DMS153 (cell line): Measurements from ENCODE around the gene ANGEL2.
"Not testable (repeated sequence)": the region's sequence is repeated elsewhere in the genome, so short reads cannot be mapped to it uniquely, and the experiment has no call there.

Experiments
- DNase-seq: peaks from one replicate; lab custom pipeline; 2025; lab: John Stamatoyannopoulos, UW

Gene ANGEL2

GRCh38 chr1:212975111-212975918 lies 40.4 kb downstream of the ANGEL2 start:
- DNase-seq, result no peak

- no peak for DNase-seq
Measured at GRCh38 chr1:212974711-212975110, 41.0 kb downstream of the ANGEL2 start.

- no peak for DNase-seq
Measured at GRCh38 chr1:212973899-212974298, 41.8 kb downstream of the ANGEL2 start.

DNA sequence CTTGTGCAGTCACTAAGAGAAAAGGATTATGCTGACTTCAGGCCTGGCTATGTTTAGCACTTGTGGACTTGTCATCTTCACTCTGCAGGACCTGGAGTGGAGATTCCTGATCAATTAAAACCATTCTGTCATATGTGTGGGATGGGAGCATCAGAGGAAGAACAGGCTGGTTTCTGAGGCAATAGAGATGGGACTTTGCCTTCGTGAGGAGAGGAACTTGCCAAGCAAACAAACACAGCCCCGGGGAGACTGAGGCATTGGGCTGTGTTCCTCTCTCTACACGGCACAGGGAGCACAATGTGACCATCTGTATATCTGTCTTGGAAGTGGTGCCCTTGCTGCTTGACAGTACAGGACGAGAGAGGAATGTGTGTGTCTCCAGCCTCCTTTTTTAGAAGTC lies 42.2 kb downstream of the ANGEL2 start:
- DNase-seq, result no peak

DNA sequence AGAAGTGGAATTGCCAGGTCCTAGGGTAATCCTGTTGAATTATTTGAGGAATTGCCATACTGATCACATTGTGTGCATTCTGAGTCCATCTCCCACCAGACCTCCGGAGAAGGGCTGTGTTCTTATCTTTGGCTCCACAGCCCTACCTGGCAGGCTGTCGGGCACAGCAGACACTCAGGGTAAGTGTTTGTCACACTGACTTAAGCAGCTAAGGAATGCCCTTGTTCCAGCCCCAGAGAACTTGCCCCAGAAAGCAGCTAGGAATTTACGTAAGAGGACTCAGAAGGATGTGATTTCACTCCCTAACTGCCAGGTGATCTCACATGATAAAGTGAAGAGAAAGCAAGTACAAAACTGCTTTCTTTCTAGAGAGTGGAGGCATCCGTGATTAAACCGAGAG lies 44.4 kb downstream of the ANGEL2 start:
- no peak for DNase-seq

GRCh38 chr1:212970085-212970484 lies 45.6 kb downstream of the ANGEL2 start:
- DNase-seq, result no peak

- no peak for DNase-seq
Measured at GRCh38 chr1:212968368-212968863, 47.3 kb downstream of the ANGEL2 start.

GRCh38 chr1:212967801-212968200 lies 47.9 kb downstream of the ANGEL2 start:
- no peak for DNase-seq

DNA sequence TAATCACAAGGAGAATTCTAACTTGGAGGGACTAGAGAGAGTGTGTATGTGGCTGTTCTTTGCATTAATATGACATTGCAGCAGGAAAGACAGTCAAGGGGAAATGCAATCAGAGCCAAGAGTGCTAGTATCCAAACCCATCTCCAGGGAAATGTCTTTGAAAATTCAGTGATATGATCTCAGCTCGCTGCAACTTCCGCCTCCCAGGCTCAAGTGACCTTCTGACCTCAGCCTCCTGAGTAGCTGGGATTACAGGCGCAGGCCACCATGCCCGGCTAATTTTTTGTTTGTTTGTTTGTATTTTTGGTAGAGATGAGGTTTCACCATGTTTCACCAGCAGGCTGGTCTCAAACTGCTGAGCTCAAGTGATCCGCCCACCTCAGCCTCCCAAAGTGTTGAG lies 49.1 kb downstream of the ANGEL2 start:
- no peak for DNase-seq

GRCh38 chr1:212964993-212965392 lies 50.7 kb downstream of the ANGEL2 start:
- not testable (repeated sequence) for DNase-seq

DNA sequence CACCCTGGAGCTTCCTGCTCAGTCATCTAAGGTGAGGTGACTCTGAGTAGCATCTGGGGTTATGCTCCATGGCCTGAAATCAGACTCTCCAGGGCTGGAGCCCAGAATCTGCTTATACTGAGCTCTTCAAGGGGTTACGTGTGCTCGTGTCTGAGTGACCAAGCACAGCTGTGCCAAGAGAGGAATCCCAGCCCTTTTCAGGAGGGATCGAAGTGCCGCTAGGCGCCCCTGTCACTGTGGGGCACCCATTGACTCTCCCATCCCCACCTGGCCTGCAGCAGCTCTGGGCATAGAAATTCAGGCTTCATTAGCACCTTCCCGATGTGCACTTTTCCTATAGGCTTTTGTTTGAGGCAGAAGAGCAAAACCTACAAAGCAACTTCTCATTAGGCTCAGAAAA lies 51.6 kb downstream of the ANGEL2 start:
- DNase-seq, result no peak

DNA sequence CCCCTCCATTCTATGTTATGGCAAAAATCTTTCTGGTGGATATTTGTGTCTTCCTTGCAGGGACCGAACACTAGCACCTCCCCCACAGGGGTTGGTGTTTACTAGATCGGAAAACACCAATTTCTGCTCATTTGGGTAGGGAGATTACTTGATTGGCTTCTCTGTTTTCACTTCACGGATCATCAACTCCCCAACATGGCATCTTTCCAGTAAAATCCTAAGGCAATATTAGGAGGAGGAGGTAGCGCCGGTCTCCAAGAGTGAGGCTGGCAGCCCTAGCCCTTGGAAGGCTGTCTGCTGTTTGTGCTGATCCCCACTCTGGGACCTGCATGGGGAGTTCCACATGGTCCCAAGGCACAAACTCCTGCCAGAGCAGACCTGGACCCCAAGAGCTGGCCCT lies 53.2 kb downstream of the ANGEL2 start:
- no peak for DNase-seq

DNA sequence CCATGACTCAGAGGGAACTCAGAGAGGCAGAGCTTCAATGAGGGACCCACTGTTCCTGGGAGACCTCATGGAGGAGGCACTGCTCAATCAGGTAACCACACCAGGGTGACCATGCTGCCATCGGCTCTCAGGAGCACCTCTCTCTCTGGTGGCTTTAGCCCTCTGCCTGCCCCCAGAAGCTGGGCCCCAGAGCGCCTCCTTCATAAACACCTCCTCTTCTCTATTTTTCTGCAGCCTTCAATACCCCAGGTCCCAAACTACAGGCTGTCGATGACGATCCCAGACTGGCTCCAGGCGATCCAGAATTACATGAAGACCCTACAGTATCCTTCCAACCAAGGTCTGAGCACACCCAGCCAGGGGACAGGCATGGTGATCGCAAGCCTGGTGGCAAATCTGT lies 54.7 kb downstream of the ANGEL2 start:
- DNase-seq, result no peak

DNA sequence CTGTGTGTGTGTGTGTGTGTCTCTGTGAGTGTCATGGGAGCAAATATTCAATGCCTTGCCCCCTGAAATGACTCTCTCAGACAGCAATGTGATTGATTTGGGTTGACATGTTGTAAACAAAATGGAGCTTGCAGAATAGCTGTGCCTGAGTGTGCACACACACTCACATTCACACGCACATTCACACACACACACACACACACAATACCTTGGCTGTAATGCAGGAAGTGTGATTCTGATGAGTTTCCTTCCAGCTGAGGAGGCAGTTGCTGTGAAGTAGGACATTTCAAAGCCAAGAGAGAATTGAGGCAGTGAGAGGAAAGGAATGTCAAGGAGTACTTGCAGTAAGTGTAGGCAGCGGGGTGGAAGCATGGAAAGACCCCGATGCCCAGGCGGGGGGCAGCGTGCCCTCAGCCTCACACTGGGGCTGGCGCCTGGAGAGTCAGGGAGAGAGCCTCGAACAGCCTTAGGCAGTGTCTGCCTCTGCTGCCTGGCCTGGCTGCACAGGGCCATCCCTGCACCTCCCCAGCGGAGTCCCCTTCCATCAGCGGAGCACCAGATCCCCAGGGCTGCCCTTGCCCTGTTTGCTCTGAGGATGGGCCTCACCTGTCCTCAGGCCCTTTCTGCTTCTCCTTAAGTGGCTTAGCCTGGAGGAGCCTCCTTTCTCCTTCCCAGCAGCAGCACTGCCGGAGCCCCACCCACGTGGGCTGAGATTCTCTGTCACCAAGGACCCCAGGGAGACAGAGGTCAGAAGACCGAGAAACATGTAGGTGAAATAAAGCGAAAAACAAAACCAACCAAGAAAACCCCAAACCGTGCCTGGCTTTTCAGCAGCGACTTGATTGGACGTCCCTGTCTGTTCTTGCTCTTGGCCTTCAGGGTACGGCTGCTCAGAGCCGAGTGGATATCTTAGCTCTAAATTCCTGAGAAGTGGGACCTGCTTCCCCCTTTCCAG lies 56.1 kb downstream of the ANGEL2 start:
- DNase-seq, result no peak

DNA sequence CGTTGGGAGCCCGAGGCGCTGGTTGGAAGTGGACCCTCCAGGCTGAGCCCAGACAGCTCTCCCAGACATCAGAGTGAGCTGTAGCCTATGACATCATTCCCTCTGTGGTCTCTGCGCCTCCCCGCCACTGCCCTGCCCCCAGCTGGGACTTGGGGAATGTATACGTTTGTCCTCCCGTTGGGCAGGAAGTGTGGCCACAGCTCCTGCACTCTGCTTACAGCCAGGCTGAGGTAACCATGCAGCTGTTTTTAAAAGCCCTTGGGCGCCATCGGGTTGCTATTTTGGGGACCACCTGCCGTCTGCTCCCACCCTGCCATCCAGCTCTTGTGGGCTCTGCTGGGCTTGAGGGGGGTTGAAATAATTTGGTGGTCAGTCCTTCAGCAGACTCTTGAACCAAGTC lies 57.5 kb downstream of the ANGEL2 start:
- DNase-seq, result no peak

DNA sequence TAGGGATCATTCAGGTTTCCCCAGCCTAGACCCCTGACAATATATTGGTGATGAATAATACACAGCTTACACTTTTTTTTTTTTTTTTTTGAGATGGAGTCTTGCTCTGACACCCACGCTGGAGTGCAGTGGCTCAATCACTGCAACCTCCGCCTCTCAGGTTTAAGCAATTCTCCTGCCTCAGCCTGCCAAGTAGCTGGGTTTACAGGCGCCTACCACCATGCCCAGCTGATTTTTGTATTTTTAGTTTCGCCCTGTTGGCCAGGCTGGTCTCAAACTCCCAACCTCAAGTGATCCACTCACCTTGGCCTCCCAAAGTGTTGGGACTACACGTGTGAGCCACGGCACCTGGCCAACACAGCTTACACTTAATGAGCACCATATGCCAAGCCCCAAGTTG lies 58.1 kb downstream of the ANGEL2 start:
- DNase-seq, result no peak

- no peak for DNase-seq
Measured at GRCh38 chr1:212955961-212956620, 59.6 kb downstream of the ANGEL2 start.

DNA sequence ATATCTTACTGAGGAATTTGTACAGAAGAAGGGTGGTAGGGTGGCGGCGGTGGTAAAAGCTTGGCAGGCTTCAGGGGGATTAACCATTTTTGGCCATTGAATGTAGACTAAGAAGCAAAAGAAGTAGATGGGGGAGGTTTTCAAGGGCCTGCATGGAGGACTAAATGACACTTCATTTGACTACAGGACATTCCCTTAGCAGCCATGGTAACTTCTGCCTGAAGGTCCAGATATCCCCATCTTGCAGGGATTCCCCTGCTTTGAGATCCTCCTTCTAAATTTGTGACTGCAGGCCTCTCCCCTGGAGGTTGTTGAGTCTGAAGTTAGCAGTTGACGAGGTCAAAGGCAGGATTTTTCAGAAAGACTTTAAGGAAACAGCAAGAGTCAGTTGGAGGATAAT lies 60.6 kb downstream of the ANGEL2 start:
- no peak for DNase-seq

DNA sequence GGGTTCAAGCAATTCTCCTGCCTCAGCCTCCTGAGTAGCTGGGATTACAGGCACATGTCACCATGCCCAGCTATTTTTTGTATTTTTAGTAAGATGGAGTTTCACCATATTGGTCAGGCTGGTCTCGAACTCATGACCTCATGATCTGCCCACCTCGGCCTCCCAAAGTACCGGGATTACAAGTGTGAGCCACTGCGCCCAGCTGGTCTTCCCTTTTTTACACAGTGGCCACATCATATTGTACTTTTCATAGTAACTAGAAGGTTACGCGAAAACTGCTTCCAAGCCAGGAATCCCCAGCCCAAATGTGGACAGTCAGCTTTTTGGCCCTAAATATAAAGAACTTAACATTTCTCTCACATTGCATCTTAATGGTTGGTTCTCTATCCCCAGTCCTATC lies 61.2 kb downstream of the ANGEL2 start:
- DNase-seq, result no peak

DNA sequence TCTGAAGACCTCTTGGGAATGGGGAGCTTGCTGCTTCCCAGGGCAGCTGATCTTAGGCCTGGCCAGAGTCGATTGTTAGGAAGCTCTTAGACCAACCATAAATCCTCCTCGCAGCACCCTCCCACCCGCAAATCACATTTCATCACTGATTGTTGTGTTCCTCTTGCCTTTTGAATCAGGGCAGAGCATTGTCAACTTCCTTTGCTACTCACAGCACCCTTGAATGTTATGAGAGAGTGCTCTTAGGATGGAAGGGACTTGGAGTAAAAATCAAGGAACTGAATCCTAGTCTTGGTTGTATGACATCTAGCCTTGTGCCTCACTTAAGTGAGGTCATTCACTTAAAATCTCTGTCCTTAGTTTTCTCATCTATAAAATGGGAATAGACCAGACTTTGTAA lies 62.3 kb downstream of the ANGEL2 start:
- DNase-seq, result no peak

DNA sequence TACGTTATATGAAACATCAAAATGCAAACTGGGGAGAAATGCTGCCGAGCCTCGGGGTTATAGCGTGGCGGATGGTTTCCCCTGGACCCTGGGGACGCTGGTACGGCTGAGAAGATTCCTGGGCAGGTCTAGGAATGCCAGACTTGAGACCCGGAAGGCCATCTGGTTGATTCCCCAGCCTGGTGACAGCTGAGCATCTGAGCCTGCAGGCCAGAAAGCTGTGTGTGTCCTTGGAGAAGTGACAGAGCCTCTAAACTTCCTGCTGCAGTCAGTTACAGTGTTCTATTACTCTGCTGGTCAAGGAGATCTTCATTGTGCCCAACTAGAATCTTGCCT lies 63.1 kb downstream of the ANGEL2 start:
- no peak for DNase-seq

- DNase-seq, result no peak
Measured at GRCh38 chr1:212951947-212952640, 63.6 kb downstream of the ANGEL2 start.
